Right lobe of liver (tissue), 6 donors: Measurements from ENCODE around the gene RARRES2. TPM values are rescaled to one million over a fixed set of nuclear protein-coding genes. Genes with fewer than 3 reads are reported as not detected.

Experiments
- ATAC-seq, 4 donors: fragments of 200-7000 bp; cut with Tn5 transposase; one replicate each; pipeline ENCODE4 v1.9.1; 2020; ENCODE audit warnings: mild to moderate bottlenecking in 4 of 4, moderate library complexity in 4 of 4
- DNase-seq, 3 donors: peaks; one replicate each; pipeline ENCODE4 v3.0.0-alpha.2; 2020
- H3K27ac ChIP-seq, 3 donors: fragments of 200-600 bp; one replicate each; pipeline ENCODE4 v1.8.0; 2022
- H3K27me3 ChIP-seq, 2 donors: fragments of 200-600 bp; one replicate each; pipeline ENCODE4 v1.8.0; 2022
- H3K36me3 ChIP-seq, 4 donors: fragments of 200-600 bp; sonication (generic) in 1 of 4; one replicate each; pipeline versions ENCODE4 v1.5.1 to v1.8.0; 2017 to 2022; ENCODE audit warnings: control low read depth in 1 of 4
- H3K4me1 ChIP-seq, 4 donors: fragments of 200-600 bp; sonication (generic) in 1 of 4; one replicate each; pipeline versions ENCODE4 v1.5.1 to v1.8.0; 2017 to 2022; ENCODE audit warnings: control low read depth in 1 of 4
- H3K4me3 ChIP-seq, 3 donors: fragments of 200-600 bp; one replicate each; pipeline ENCODE4 v1.8.0; 2022
- H3K9me3 ChIP-seq, 4 donors: fragments of 200-600 bp; sonication (generic) in 1 of 4; one replicate each; pipeline versions ENCODE4 v1.5.1 to v1.8.0; 2017 to 2022; ENCODE audit warnings: control low read depth in 1 of 4
- CTCF ChIP-seq, 4 donors: fragments of 200-600 bp in 3 of 4; fragments of 450-650 bp in 1 of 4; IDR thresholded peaks; one replicate each; pipeline versions ENCODE4 v1.5.1 to v1.8.0; 2016 to 2022; ENCODE audit warnings: antibody characterized with exemption in 4 of 4, mild to moderate bottlenecking in 2 of 4
- POLR2A ChIP-seq: fragments of 450-650 bp; IDR thresholded peaks from one replicate; pipeline ENCODE4 v1.6.1; 2017; ENCODE audit warnings: antibody characterized with exemption, mild to moderate bottlenecking
- WGBS: methylation state at CpG from one replicate; pipeline ENCODE4 v1.1.6; 2018; ENCODE audit warnings: low coverage, low lambda C conversion rate; ENCODE audit not compliant: insufficient coverage; ENCODE audit errors: missing lambda C conversion rate; 5-methylcytosine and 5-hydroxymethylcytosine counted together
- intact Hi-C, 2 donors: fragments of 100-400 bp; cut with DNase I; formaldehyde crosslinking; loops; one replicate each; pipeline versions ENCODE4 v1.11.2 to v1.14.1; 2022
- total RNA-seq, 6 experiments: library from RNA; depleted of rRNA in 2 of 6; stranded (reverse); fragments of >200 nt in 2 of 6; fragmentation: NEBNext Ultra II Directional in 3 of 6; extraction: Animal tissue kit (Norgen Biotek cat#: 25700) in 3 of 6; gene quantifications; one replicate each; pipeline versions ENCODE4 v1.1.0 to v1.2.4, GENCODE V29; 2016 to 2023
- donor health status: DM: no; HTN: yes; CAD: no.
- donor health status: DM: no; HTN: no; CAD: no.
- donor health status: DM: no; HTN: no; CAD: no.
- donor health status: DM: no; HTN: yes; CAD: no.
- donor health status: DM: no; HTN: yes; CAD: no.

The RARRES2 gene
- total RNA-seq, 6 experiments from 2014 or later, result 552 to 948 (median 788) TPM

GRCh38 chr7:150377196-150377595, 35.8 kb upstream of the RARRES2 start:
- TF ChIP-seq CTCF (IDR thresholded peaks at IDR 0.05) (no peak), POLR2A (no peak)
- Histone ChIP-seq H3K27ac (peak overlapping the region in 2 of 3 donors; percentile 79 to 92), H3K27me3 (no peaks in the 10 kb centered on the region), H3K36me3 (peaks cover 0 to 25% (median 8%) of the 10 kb centered on the region in 4 donors), H3K4me3 (no peak overlapping the region), H3K9me3 (no peaks in the 10 kb centered on the region), H3K4me1 (peaks cover 0 to 42% (median 16%) of the 10 kb centered on the region in 4 donors)
- intact Hi-C loops, result no loop called here
- 17% methylated on average over 3 of the region's 3 CpGs for WGBS
- ATAC-seq, result no peak
- no peak for DNase-seq

GRCh38 chr7:150376560-150376959, 35.1 kb upstream of the RARRES2 start:
- WGBS, result 44% methylated on average over 6 of the region's 6 CpGs
- Histone ChIP-seq H3K36me3 (peaks cover 0 to 28% (median 10%) of the 10 kb centered on the region in 4 donors), H3K9me3 (no peaks in the 10 kb centered on the region), H3K4me1 (peaks cover 0 to 42% (median 16%) of the 10 kb centered on the region in 4 donors), H3K4me3 (no peak overlapping the region), H3K27me3 (no peaks in the 10 kb centered on the region), H3K27ac (peak overlapping the region in 2 of 3 donors; percentile 79 to 92)
- TF ChIP-seq CTCF (IDR thresholded peaks at IDR 0.05) (no peak), POLR2A (no peak)
- no peak for ATAC-seq
- intact Hi-C loops, result no loop called here
- no peak for DNase-seq

- Histone ChIP-seq H3K27me3 (no peaks in the 10 kb centered on the region), H3K4me1 (peaks cover 0 to 42% (median 16%) of the 10 kb centered on the region in 4 donors), H3K36me3 (peaks cover 0 to 28% (median 10%) of the 10 kb centered on the region in 4 donors), H3K9me3 (no peaks in the 10 kb centered on the region), H3K27ac (peak overlapping the region in 2 of 3 donors; percentile 3 to 92), H3K4me3 (no peak overlapping the region)
- DNase-seq, result no peak
- intact Hi-C loops, result no loop called here
- 53% methylated on average over 10 of the region's 10 CpGs for WGBS
- ATAC-seq, result peak in 2 of 4 donors; percentile 9 to 15
- TF ChIP-seq POLR2A (no peak), CTCF (IDR thresholded peaks at IDR 0.05) (no peak)
Measured at GRCh38 chr7:150375662-150376521, 34.5 kb upstream of the RARRES2 start.

- no peak overlapping the region for H3K4me3 ChIP-seq
- no peak overlapping the region for H3K27ac ChIP-seq
- DNase-seq (no peak), ATAC-seq (no peak)
- H3K27me3 ChIP-seq, result no peaks in the 10 kb centered on the region
- intact Hi-C loops, result no loop called here
- peaks cover 0 to 28% (median 10%) of the 10 kb centered on the region in 4 donors for H3K36me3 ChIP-seq
- H3K4me1 ChIP-seq, result peaks cover 0 to 54% (median 19%) of the 10 kb centered on the region in 4 donors
- 82% methylated on average over 2 of the region's 5 CpGs for whole genome bisulfite sequencing
- no peaks in the 10 kb centered on the region for H3K9me3 ChIP-seq
- TF ChIP-seq CTCF (IDR thresholded peaks at IDR 0.05) (no peak), POLR2A (no peak)
Measured at GRCh38 chr7:150374472-150374871, 33.0 kb upstream of the RARRES2 start.
